Keratinocyte (primary cell): ENCODE measurements around the gene NOL3. TPM values are rescaled to one million over a fixed set of nuclear protein-coding genes. Genes with fewer than 3 reads are reported as not detected.

ENCODE experiments used
- DNase-seq: peaks from one replicate; pipeline ENCODE4 v3.0.0-alpha.2; 2011; ENCODE audit warnings: low read depth, missing footprints, low spot score
- FAIRE-seq: peaks from 2 replicates; lab custom pipeline; 2011; peaks lifted over from hg19 to GRCh38; lab: Jason Lieb, UNC
- H2AFZ ChIP-seq: 2 replicates; pipeline ENCODE4 v1.6.0; 2012; ENCODE audit warnings: low read length, control low read depth, inconsistent platforms; ENCODE audit not compliant: control insufficient read depth
- H3K27ac ChIP-seq: 2 replicates; pipeline ENCODE4 v1.5.1; 2011; ENCODE audit warnings: low read length; ENCODE audit not compliant: control insufficient read depth, insufficient read depth
- H3K27me3 ChIP-seq: 3 replicates; pipeline ENCODE4 v1.6.0; 2011; ENCODE audit warnings: low read length; ENCODE audit not compliant: control insufficient read depth, insufficient read depth; ENCODE audit errors: extremely low read depth
- H3K36me3 ChIP-seq, 2 experiments: 2 replicates in 1 of 2; 3 replicates in 1 of 2; pipeline ENCODE4 v1.5.1; 2011; ENCODE audit warnings: low read length in 2 of 2, mild to moderate bottlenecking in 1 of 2; ENCODE audit not compliant: control insufficient read depth in 2 of 2, insufficient read depth in 2 of 2; ENCODE audit errors: extremely low read depth in 1 of 2
- H3K4me1 ChIP-seq: 3 replicates; pipeline ENCODE4 v1.5.1; 2011; ENCODE audit warnings: low read length; ENCODE audit not compliant: control insufficient read depth, insufficient read depth; ENCODE audit errors: extremely low read depth
- H3K4me2 ChIP-seq: 3 replicates; pipeline ENCODE4 v1.6.0; 2011; ENCODE audit warnings: low read depth, low read length; ENCODE audit not compliant: control insufficient read depth, insufficient read depth; ENCODE audit errors: extremely low read depth
- H3K4me3 ChIP-seq, 3 experiments: fragments of 200-600 bp in 1 of 3; sonication (generic) in 1 of 3; 2 replicates in 2 of 3; 3 replicates in 1 of 3; pipeline ENCODE4 v1.5.1; 2011 to 2016; ENCODE audit warnings: low read length in 3 of 3, mild to moderate bottlenecking in 3 of 3, control low read depth in 2 of 3, inconsistent platforms in 1 of 3, low read depth in 1 of 3, mixed read lengths in 1 of 3, mixed run types in 1 of 3, moderate library complexity in 1 of 3; ENCODE audit not compliant: control insufficient read depth in 2 of 3, insufficient read depth in 2 of 3; ENCODE audit errors: extremely low read depth in 1 of 3
- H3K79me2 ChIP-seq: 2 replicates; pipeline ENCODE4 v1.6.0; 2012; ENCODE audit warnings: low read length; ENCODE audit not compliant: control insufficient read depth, insufficient read depth
- H3K9ac ChIP-seq: 3 replicates; pipeline ENCODE4 v1.6.0; 2011; ENCODE audit warnings: low read length; ENCODE audit not compliant: control insufficient read depth, insufficient read depth; ENCODE audit errors: extremely low read depth
- H3K9me1 ChIP-seq: 3 replicates; pipeline ENCODE4 v1.6.0; 2011; ENCODE audit warnings: low read length; ENCODE audit not compliant: control insufficient read depth, insufficient read depth; ENCODE audit errors: extremely low read depth
- H3K9me3 ChIP-seq: 2 replicates; pipeline ENCODE4 v1.5.1; 2012; ENCODE audit warnings: low read depth, low read length; ENCODE audit not compliant: control insufficient read depth
- H4K20me1 ChIP-seq: 3 replicates; pipeline ENCODE4 v1.6.0; 2011; ENCODE audit warnings: low read length; ENCODE audit not compliant: control insufficient read depth, insufficient read depth; ENCODE audit errors: extremely low read depth
- CTCF ChIP-seq, 3 experiments: IDR thresholded peaks in 1 of 3; conservative IDR thresholded peaks in 1 of 3; optimal IDR thresholded peaks in 1 of 3; 2 replicates in 2 of 3; 3 replicates in 1 of 3; pipeline versions ENCODE3 to v1.5.1; 2011; ENCODE audit warnings: low read length in 3 of 3, mild to moderate bottlenecking in 3 of 3, moderate library complexity in 2 of 3, control low read depth in 1 of 3, inconsistent platforms in 1 of 3; ENCODE audit not compliant: insufficient read depth in 2 of 3; ENCODE audit errors: extremely low read depth in 1 of 3
- EZH2 ChIP-seq: IDR thresholded peaks from one replicate; pipeline ENCODE4 v1.6.1; 2012; ENCODE audit warnings: inconsistent platforms, mild to moderate bottlenecking, low read length, moderate library complexity
- dilution Hi-C: fragments of 300-500 bp; cut with MboI; formaldehyde crosslinking; loops from one replicate; pipeline ENCODE4 v1.7.0; 2020; ENCODE audit warnings: low sequenced_read_pairs; ENCODE audit not compliant: extremely low pct_ligation_motif_present
- polyA plus RNA-seq, 5 experiments: library from polyadenylated mRNA; depleted of rRNA in 3 of 5; stranded (reverse) in 3 of 5; stranded (forward) in 1 of 5; unstranded in 1 of 5; fragments of >200 nt; gene quantifications; 1 replicate in 1 of 5; 2 replicates in 3 of 5; 3 replicates in 1 of 5; pipeline versions ENCODE4 v1.2.1 to v1.2.3, GENCODE V29; 2011 to 2012; ENCODE audit warnings: missing spikeins in 2 of 5, low read depth in 1 of 5, low replicate concordance in 1 of 5

Gene NOL3
- polyA plus RNA-seq, 1 donor (not counting 4 experiments of a cell fraction or from before 2014, with no cell fraction given) = 16.8 TPM

- FAIRE-seq (no peak), DNase-seq (no peak)
- TF ChIP-seq EZH2 (no peak), CTCF (optimal IDR thresholded peaks at IDR 0.05 in 1 of 3, IDR thresholded peaks at IDR 0.05 in 1 of 3, conservative IDR thresholded peaks at IDR 0.05 in 1 of 3; ENCODE audit: extremely low read depth in 1 of 3, insufficient read depth in 2 of 3, low read length in 3 of 3) (no peak)
- no peak overlapping the region for H2AFZ ChIP-seq
- H3K4me2 ChIP-seq = no peak overlapping the region
- dilution Hi-C loops = no loop called here
- peaks cover 4% of the 10 kb centered on the region for H4K20me1 ChIP-seq
- no peaks in the 10 kb centered on the region for H3K9me3 ChIP-seq
- no peaks in the 10 kb centered on the region for H3K27me3 ChIP-seq
- H3K4me1 ChIP-seq = peaks cover 30% of the 10 kb centered on the region
- peaks cover 27 to 48% of the 10 kb centered on the region in 2 experiments for H3K36me3 ChIP-seq
- no peak overlapping the region for H3K4me3 ChIP-seq
- H3K9me1 ChIP-seq = peaks cover 2% of the 10 kb centered on the region
- H3K27ac ChIP-seq = no peak overlapping the region
- H3K79me2 ChIP-seq = peaks cover 44% of the 10 kb centered on the region
- H3K9ac ChIP-seq = no peak overlapping the region
Observed at GRCh38 chr16:67194260-67194659, 23.9 kb downstream of the NOL3 start.

GRCh38 chr16:67195676-67196075 is 25.3 kb downstream of the NOL3 start:
- dilution Hi-C loops = no loop called here

More at GRCh38 chr16:67195676-67196075, 25.3 kb downstream of the NOL3 start:
- no peaks in the 10 kb centered on the region for H3K9me3 ChIP-seq
- no peak overlapping the region for H3K4me3 ChIP-seq
- DNase-seq (no peak), FAIRE-seq (no peak)
- peaks cover 52% of the 10 kb centered on the region for H3K79me2 ChIP-seq
- H3K4me1 ChIP-seq = peaks cover 34% of the 10 kb centered on the region
- H4K20me1 ChIP-seq = peaks cover 4% of the 10 kb centered on the region
- H2AFZ ChIP-seq = no peak overlapping the region
- peaks cover 29 to 48% of the 10 kb centered on the region in 2 experiments for H3K36me3 ChIP-seq
- no peak overlapping the region for H3K4me2 ChIP-seq
- no peaks in the 10 kb centered on the region for H3K27me3 ChIP-seq
- H3K9ac ChIP-seq = no peak overlapping the region
- H3K9me1 ChIP-seq = peaks cover 3% of the 10 kb centered on the region
- no peak overlapping the region for H3K27ac ChIP-seq
- TF ChIP-seq CTCF (optimal IDR thresholded peaks at IDR 0.05 in 1 of 3, IDR thresholded peaks at IDR 0.05 in 1 of 3, conservative IDR thresholded peaks at IDR 0.05 in 1 of 3; ENCODE audit: extremely low read depth in 1 of 3, insufficient read depth in 2 of 3, low read length in 3 of 3) (no peak), EZH2 (no peak)
